HG03558 (cell line): ENCODE measurements around the gene UTP18.
A peak's percentile ranks its signal among the peaks of the same experiment; 100 is the strongest.
"Not testable (repeated sequence)": the region's sequence is repeated elsewhere in the genome, so short reads cannot be mapped to it uniquely, and the experiment has no call there.

ENCODE experiments used
- ATAC-seq: cut with Tn5 transposase; IDR thresholded peaks from one replicate; pipeline ENCODE4 v1.9.1; 2021; ENCODE audit warnings: moderate number of reproducible peaks; ENCODE audit not compliant: unreplicated experiment; ENCODE audit errors: extremely low read depth

The UTP18 gene

DNA sequence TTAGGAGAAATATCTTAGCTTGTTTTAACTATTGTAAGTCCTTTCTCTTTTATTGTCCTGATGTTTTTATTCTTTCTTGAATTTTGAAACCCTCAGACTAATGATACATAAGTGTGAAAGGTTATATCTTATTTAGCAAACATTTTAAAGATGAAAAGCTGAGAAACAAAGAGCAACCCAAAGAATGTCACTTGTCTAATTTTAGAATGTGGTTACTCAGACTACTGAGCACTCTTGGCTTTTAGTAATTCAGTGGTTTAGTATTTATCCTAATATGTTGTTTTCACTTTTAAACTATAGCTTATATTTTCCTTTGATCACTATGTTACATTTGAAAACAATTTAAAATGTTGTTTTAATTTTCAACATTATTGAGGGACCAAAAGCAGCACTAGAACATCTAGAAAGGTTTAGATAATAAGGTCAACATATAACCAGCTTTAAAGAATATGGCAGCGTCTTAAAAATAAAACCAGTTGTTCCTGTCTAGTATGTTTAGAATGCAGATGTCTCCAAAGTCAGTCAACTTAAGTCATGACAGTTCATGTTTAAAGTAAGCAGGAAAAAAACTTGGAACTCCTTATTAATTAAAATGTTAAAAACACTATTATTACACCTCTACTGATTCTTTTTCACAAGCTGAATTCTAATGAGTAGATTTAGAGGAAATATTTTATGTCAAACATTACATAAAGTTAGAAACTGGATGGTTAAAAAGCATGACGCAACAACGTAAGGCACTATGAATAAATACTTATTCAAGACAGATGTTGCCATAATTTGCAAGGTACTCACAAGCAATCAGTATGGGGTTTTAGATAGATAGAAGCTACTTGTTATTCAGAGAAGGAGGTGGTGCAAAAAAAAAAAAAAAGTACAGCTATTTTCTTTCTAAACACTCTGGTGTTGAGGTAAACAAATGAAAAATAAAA, 2.9 kb upstream of the UTP18 start:
- ATAC-seq = no peak

DNA sequence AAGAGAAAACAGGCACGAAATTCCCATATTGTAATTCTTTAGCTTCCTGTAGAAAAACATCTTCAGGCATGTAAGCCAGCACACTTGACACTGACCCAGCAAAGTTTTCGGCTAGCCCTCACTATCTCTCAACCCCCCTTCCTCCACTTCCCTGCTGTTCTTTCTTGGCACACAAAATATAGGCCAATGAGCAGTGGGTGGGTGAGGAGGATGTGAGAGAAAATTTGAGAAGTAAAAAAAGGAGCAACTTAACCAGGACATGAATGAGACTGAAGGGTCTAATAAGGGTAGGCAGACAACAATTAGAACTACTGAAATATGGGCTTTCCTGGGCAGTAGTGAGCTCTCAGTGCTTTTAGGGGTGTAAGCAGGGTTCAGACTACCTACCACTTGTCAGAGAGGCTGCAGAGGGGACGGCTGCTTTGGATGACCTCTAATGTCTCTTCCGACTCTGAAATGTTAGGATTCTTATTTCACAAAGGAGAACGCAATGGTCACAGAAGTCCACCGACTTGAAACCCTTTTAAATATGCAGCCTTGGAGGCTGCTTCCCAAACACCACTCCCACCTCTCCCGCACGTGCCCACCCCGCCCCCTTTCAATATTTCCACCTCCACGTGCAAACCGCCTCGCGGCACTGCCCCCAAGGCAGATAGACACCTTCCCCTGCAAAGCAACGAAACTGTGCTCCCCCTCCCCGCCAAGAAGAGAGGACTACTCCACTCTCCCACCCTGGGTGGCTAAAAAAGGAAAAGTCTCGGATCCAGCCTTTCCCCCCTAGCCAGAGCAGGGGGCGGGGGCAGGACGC, 1.4 kb upstream of the UTP18 start:
- ATAC-seq = no peak

DNA sequence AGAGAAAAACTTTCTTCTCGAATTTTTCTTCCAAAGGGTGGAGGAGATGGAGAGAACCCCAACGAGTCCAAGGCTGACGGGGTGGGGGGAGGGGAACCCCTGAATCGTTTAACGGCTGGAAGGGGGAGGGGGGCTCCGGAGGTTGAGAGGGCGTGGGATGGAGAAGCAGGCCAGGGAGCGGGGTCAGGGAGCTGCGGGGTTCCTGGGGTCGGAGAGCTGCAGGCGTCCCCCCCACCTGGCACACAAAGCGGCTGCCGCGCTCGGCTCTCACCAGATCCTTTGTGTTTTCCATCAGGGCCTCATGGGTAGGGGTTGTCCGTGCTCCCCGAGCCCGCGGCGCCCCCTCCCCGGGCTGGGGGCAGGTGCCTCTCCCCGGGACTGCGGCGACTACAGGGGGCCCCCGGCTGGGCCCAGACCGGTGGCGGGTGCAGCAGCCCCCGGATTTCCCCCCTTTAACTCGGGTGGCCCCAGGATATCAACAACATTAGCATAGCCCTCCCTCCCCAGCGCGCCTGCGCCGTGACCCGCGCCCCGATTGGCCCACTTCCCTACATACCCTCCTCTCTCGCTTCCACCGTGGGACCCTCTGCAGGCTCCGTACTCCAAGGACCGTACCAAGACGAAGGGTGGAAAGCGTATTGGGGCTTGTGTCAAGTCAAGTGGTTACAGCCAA, 646 bp upstream of the UTP18 start, which contains the start of gene MBTD1:
Gene MBTD1, minus strand, starts transcription at position 486 of the 673 bp plus-strand sequence. CDS start 34,888 bp downstream, outside the sequence.
- peak; percentile 54 for ATAC-seq

DNA sequence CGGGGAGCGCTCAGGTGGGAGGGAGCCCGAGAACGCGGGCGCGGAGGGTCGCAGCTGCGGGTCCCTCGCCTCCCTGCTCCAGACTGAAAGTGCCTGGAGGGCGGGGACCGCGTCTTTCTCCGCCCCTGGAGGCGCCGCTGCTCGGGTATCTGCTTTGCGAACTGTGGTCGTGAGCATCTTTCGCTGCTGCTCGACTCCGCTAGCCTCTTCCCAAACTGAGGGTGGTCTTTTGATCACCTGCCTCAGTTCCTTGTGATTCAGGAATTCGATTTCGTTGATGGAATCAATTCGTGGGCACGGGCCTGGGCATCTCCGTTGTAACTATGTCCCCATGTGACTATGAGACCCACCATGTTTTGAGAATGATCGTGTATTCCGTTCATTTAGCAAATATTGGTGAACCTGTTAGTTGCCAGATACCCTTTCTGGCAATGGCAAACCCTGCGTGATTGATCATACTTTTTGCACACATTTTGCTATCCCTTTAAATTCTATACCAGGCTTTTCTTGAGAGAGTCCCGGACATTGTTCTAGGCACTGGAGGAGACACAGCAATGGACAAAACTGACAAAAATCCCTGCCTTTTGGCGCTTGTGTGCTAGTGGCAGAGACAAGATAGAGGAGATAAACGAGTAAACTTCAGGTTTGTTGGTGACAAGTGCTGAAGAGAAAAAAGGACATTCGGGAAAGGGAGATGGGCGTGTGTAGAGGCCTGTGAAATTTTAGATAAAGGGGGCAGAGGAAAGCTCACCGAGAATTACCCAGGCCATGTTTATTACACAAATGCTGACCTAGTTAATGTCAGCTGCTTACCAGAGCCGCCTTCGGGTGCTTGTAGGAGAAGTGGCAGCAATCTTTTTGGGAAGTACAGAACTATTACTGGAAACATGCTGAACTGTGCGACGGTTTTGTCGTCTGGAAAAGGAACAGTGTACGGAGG, 948 bp downstream of the UTP18 start:
- no peak for ATAC-seq

DNA sequence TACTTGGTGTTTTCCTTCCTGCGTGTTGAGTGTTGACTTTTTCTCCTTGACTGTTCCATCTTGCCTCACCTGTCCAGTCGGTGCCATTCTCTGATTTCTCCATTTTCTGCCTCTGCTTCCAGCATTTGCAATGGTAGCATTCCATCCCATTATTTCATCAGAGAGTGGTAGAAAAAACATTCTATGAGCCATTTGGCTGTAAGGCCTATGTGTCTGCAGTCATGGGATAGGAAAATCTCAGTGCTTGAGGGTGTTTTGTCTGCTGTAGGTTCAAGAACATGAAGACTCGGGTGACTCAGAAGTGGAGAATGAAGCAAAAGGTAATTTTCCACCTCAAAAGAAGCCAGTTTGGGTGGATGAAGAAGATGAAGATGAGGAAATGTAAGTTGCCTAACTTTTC, 2.7 kb downstream of the UTP18 start:
- no peak for ATAC-seq

DNA sequence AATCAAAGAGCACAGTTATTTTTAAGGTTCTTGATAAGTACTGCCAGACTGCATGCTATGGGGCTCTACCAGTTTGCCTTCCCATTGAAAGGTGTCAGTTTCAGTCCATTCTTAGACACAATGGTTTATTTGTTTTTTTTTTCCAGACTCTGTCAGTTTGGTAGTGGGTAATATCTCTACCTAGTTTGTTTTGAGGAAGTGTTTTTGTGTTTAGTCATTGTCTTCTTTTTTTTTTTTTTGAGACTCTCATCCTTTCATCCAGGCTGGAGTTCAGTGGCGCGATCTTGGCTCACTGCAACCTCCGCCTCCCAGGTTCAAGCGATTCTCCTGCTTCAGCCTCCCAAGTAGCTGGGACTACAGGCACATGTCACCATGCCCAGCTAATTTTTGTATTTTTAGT, 4.1 kb downstream of the UTP18 start:
- not testable (repeated sequence) for ATAC-seq

DNA sequence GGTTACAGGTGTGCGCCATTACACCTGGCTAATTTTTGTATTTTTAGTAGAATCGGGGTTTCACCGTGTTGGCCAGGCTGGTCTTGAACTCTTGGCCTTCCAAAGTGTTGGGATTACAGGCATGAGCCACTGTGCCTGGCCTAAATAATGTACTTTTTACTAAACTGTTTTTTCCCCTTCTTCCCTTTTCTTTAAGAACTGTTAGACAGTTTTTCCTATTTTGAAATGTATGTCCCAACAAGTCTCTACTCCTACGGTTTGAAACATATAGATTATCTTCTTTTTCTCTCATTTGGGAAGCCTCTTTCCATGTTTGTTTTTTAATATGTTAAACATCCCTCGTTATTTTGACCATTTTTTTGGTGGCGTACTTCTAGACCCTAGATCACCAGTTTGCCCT, 9.6 kb downstream of the UTP18 start:
- no peak for ATAC-seq

DNA sequence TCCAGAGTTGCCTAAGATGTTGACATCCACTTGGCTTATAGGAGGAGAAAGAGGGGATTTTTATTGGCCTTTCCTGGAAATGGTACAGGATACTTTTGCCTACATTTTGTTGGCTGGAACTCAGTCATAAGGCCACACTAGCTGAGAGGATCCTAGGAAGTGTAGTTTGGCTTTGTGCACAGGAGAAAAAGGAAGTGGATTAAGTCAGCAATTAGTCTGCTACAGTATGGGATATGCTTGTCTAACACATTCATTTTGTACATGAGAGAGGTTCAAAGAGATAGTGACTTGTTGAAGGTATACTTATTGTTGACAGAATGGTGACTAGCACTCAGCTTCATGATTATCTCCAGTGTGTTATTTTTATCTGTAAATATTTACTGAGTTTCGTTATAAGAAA, 10.3 kb downstream of the UTP18 start:
- ATAC-seq = no peak

DNA sequence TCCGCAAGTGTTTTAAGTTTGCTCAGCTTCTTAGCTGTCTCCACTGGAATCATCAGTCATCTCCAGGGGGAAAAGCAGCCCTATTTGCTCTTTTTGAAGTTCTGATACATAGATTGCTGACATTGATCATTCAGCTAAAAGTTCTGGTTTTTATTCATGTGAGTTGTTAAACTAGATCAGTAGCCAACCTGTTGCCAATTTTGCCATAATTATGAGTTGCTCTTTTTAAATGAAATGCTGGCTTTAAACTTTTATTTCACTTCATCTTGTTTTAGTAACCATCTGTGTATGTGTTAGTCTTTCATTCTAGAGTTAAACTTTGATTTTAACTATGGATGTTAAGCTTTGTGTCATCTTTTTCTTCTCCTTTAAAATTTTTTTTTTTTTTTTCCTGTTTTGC, 12.5 kb downstream of the UTP18 start:
- no peak for ATAC-seq

DNA sequence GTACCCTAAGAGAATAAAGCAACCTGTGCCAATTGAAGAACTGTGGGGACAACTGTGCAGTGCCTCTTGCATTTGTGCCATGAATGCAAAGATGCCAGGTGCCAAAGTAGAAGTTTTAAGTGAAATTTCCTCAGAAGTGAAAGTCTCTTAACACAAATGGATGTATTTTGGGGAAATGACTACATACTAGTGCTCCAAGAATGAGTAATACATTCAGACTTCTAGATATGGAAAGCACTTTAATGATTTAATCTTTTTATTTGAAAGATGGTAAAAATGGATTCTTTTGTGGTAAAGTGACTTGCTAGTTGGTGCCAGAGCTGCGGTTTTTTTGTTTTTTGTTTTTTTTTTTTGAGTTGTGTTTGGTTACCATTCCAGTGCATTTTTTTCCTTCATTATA, 15.0 kb downstream of the UTP18 start:
- no peak for ATAC-seq

DNA sequence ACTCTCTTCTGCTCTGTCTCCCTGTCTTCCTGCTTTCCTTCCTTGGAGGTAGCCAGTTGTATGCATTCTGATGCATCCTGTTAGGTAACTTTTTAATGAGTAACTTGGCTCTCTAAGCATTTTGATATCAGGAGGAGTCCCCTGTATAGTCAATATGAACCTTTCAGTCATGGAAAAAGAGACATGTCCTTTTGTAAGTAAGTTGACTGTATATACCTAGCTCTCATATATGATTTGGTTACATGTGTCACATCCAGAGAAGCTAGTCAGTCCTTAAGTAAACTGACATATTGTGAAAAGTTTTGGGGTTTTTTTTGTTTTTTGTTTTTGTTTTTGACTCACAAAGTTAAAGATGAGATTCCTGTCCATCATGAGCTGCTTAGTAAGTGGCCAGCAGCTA, 18.8 kb downstream of the UTP18 start:
- ATAC-seq = no peak

DNA sequence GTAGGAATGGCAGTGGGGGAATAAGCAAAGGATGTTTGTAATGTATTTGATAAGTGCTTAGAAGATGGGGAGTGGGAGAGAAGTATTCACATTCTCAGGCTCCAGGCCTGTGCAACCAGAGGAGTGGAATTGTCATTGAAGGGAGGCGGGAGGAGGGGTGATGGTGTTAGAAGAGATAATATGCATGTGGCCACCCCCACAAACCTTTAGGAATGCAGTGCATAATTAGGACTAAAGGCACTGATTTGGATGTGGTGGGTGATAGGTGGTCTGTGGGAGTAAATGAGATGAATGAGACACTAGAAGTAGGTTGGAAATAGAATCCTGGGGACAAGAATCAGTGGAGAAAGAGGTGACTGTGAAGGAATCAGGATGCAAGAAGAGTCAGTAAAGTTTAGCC, 27.1 kb downstream of the UTP18 start:
- ATAC-seq = no peak

DNA sequence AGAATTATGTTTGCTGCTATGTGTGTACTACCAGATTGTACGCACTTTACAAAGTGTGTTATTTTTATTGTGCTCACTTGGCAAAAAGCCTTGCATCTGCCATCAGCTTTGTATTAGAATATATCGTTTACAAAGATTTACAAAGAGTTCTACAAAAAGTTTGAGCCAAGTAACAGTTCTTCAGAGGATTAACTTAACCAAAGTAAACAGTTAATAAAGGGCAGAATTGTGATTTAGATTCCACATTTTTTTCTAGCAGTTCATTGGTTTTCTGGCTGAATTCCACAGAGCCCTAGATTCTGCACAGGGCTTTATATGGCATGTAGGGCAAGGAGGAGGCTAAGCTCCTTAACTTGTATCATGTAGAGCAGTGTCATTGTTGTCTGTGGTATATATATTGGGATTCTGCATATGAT, 29.4 kb downstream of the UTP18 start:
- ATAC-seq = no peak

DNA sequence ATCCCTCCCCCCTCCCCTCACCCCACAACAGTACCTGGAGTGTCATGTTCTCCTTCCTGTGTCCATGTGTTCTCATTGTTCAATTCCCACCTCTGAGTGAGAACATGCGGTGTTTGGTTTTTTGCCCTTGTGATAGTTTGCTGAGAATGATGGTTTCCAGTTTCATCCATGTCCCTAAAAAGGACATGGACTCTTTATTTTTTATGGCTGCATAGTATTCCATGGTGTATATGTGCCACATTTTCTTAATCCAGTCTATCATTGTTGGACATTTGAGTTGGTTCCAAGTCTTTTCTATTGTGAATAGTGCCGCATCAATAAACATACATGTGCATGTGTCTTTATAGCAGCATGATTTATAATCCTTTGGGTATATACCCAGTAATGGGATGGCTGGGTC, 34.0 kb downstream of the UTP18 start:
- ATAC-seq = not testable (repeated sequence)

DNA sequence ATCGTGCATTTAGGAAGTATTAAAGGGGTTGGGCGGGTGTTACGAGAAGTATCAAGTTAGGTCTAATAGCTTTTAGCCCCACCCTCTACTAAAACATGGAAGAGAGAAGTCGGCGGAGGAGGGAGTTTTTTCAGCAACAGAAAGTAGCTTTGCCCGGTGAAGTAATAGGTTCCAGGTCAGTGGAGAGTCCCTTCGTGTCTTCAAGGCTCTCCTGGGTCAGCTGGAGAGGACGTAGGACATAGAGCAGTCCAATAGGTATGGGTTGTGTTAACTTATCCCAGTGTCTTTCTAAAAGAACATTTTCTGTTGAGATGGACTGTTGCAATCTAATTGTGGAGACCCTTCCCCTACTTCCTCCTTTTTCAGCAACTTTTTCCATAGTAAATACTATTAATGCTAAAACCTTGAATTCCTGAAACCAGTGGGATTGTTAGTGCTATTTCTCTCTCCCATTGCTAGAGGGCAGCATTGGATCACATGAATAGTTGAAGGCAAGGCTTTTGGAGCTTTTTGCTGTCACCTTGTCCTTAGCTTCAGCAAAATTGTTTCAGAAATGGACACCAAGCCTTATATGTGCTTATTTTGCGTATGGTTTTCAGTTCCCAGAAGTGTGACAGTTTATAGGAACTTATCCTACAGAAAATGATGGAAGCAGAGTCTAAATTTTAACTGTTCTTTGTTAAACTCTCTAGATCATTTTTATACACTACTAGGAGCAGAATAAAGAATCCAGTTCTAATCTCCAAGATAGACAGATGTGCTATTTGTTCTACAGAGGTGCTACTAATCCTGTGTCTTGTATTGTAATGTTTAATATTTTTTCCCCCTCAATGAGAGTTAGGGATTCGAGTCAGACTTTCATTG, 38.4 kb downstream of the UTP18 start:
- ATAC-seq = no peak

DNA sequence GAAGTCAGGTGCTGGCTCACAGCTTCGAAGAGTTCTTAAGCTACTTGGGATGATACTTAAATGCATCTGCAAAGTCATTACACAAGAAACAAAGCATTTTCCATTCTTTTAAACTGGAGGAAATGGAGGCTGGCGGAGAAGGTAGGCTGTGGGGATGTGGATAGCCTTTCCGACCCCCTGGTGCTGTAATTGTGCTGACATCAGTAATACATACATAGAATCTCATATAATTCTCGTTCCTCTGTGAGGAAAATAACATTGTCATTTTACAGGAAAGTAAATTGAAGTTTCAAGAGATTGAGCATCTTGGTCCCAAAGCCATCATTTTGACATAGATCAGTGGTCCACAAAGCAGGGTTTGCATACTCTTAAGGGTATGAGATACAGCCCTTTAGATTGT, 39.5 kb downstream of the UTP18 start:
- ATAC-seq = no peak

DNA sequence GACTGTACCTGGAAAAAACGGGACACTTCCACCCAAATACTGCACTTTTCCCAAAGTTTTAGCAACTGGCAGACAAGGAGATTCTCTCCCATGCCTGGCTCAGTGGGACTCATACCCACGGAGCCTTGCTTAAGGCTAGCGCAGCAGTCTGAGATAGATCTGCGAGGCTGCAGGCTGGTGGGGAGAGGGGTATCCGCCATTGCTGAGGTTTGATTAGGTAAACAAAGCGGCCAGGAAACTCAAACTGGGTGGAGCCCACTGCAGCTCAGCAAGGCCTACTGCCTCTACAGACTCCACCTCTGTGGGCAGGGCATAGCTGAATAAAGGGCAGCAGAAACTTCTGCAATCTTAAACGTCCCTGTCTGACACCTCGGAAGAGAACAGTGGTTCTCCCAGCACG, 44.8 kb downstream of the UTP18 start:
- ATAC-seq = no peak

DNA sequence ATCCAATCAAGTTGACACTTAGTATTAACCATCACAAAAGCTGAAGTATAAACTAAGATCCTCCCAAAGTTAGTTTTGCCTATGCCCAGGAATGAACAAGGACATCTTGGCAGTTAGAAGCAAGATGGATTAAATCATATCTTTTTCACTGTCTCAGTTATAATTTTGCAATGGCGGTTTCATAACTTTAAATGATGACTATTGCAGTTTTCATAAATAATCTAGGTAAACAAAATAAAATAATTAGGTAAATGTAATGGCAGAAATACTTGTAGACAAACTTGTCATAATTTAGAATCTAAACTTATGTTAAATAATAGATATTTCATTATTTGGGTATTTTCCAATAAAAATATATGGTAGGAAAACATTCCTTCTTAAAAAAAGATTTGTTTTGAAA, 51.7 kb downstream of the UTP18 start:
- not testable (repeated sequence) for ATAC-seq

DNA sequence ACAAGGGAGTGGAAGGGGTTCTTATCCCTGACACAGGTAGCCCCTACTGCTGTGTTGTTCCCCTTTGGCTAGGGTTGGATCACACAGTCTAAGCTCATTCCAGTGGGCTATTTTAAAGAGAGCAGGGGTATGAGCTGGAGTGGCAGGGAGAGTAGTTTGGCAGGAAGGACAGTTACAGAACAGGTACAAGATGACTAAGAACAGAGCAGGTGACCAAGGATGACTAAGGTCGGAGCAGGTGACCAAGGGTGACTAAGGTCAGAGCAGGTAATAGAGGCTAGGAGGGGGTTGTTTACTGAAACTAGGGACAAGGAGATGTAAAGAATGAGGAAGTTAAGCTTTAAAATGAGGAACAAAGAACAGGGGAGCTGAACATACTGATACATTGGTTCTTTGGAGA, 58.8 kb downstream of the UTP18 start:
- no peak for ATAC-seq
